ENCODE data around the gene CAPNS1. TPM values are rescaled to one million over a fixed set of nuclear protein-coding genes. Genes with fewer than 3 reads are reported as not detected.
"Not testable (repeated sequence)": the region's sequence is repeated elsewhere in the genome, so short reads cannot be mapped to it uniquely, and the experiment has no call there.

CAPNS1 gene
- total RNA-seq, 1 donor from 2014 or later, result 534 TPM

DNA sequence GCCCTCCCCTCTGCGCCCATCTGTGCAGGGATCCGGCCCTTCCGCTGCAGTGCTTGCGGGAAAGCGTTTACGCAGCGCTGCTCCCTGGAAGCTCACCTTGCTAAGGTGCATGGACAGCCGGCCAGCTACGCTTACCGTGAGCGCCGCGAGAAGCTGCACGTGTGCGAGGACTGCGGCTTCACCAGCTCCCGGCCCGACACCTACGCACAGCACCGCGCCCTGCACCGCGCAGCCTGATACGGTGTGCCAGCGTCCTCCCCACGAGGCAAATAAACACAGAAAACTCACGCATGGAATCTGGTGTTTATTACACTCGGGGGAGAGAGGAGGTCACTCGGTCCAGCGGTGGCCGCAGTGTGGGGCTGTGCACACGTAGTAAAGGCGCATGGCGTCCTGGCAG, 26.4 kb upstream of the CAPNS1 start:
- no peak for ATAC-seq
- intact Hi-C loops (cut with DNase I), result loop anchor here (10.0 kb wide), 1 partner anchor 49 kb away; no protein-coding TSS in a partner anchor
- DNase-seq (ENCODE audit: low spot score), result no peak

DNA sequence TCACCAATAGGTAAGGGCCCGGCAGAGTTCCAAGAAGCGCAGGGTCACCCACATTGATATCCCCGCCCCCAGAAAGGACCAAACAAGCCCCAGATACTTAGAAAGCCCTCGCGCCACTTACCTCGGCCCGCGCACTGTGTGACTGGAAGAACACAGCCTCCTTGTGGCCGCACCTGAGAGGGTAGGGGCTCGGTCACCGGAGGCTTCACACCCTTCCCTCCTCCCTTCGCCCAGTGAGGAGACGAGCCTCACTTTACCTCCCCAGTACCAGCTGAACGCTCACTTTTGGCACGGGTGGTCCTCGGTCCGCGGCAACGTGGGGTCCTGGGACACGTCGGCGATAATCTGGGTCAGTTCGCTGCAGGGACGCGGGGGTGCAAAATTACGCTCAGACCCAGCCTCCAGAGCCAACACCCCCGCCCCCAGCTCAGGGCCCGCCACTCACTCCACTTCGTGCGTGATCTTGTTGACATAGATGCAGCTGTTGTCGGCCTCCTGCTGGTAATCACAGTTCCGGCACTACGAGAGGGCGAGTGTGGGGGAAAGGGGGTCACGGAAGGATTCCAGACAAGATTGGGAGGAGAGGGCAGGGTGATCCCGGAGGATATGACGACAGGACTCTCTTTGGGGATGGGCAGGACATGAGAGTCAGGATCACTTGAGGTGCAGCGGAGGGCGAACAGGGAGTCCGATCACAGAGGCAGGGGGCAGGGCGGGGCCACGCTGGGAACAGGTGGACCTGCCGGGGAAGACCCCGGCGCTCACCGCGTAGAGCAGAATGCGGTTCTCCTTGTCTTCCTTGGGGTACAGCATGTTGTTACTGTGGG, 25.8 kb upstream of the CAPNS1 start:
- ATAC-seq (peak; percentile 1), DNase-seq (ENCODE audit: low spot score) (peak; percentile 71)
- intact Hi-C loops (cut with DNase I), result loop anchor here (10.0 kb wide), 1 partner anchor 49 kb away; no protein-coding TSS in a partner anchor

DNA sequence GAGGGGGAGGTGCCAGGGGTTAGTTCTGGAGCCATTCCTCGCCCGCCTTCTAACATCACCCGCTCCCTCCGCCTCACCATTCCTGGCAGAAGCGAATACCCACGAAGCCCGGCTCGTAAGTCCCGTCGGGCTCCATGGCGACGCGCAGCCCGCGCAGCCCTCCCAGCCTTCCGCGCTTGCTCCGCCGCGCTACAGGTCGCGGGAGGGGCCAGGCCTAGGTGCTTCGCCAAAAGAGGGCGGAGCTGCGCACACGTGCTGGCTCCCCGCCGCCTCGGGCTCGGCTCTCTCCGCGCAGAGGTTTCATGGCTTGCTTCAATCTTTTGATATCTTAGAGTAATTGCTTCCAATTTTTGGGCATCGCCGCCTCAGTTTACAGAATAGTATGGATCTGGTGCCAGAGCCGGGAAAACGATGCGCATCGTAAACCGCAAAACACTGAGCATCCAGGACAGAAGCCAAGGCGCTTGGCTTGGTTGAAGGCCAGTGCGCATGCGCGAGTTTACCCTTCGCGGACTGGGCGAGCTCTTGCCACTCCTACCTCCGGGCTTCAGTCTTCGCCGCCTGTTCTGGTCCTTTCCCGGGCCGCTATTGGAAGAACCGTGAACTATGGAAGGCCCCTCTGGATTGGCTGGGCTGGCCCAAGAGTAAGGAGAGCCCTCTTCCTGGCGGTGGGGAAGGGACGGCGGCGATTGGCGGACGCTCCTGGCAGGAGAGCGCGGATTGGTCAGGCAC, 25.0 kb upstream of the CAPNS1 start, which contains the start of gene POLR2I:
TSS of gene POLR2I (minus strand) at position 155 of the 732 bp plus-strand sequence. CDS start at position 136, 19 bp downstream.
- DNase-seq (ENCODE audit: low spot score) (peak; percentile 99), ATAC-seq (peak; percentile 98)
- intact Hi-C loops (cut with DNase I), result loop anchor here (10.0 kb wide), 1 partner anchor 50 kb away; no protein-coding TSS in a partner anchor

DNA sequence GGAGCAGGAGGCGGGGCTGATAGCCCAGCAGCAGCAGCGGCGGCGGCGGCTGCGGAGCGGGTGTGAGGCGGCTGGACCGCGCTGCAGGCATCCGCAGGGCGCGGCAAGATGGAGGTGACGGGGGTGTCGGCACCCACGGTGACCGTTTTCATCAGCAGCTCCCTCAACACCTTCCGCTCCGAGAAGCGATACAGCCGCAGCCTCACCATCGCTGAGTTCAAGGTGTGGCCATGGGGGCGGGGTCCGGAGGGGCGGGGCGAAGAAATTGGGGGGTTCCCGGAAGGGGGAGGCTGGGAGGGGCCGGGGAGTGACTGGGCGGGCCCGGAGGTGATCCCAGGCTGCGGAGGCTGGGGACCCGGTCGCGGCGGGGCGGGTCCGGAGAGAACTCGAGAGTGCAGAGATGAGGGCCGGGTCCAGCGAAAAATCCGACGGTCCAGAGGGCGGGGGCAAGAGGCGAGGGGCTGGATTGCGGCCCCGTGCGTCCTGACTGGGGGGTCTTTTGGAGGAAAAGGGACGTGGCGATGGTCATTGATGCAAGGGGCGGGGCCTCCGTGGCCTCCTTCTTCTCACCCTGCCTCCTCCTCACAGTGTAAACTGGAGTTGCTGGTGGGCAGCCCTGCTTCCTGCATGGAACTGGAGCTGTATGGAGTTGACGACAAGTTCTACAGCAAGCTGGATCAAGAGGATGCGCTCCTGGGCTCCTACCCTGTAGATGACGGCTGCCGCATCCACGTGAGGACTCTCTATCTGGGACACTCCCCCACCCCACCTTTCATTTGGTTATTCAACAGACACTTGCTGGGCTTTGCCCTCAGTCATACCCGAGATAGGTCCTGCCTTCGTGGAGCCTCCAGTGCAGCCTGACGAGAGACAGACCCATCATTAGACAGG, 24.2 kb upstream of the CAPNS1 start, which contains the start of gene TBCB:
TSS of gene TBCB (plus strand) at position 16 of the 891 bp plus-strand sequence. CDS start at position 109, 93 bp downstream.
- DNase-seq (ENCODE audit: low spot score) (peak; percentile 92), ATAC-seq (peak; percentile 42)
- intact Hi-C loops (cut with DNase I), result loop anchor here (10.0 kb wide), 1 partner anchor 51 kb away; no protein-coding TSS in a partner anchor

DNA sequence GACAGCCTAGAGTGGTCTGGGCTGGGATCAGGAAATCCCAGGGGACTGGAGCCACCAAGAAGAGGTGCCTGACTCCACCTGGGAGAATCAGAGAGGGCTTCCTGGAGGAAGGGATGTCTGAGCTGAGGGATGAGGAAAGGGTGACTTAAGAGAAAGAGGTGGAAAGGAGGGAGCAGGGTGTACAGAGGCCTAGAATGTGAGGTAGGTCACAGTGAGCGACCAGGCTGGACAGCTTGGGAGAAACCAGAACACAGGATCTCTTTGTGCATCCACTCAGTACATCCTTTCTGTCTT, 23.6 kb upstream of the CAPNS1 start:
- ATAC-seq, result no peak
- no peak for DNase-seq (ENCODE audit: low spot score)
- intact Hi-C loops (cut with DNase I), result loop anchor here (10.0 kb wide), 1 partner anchor 51 kb away; no protein-coding TSS in a partner anchor

DNA sequence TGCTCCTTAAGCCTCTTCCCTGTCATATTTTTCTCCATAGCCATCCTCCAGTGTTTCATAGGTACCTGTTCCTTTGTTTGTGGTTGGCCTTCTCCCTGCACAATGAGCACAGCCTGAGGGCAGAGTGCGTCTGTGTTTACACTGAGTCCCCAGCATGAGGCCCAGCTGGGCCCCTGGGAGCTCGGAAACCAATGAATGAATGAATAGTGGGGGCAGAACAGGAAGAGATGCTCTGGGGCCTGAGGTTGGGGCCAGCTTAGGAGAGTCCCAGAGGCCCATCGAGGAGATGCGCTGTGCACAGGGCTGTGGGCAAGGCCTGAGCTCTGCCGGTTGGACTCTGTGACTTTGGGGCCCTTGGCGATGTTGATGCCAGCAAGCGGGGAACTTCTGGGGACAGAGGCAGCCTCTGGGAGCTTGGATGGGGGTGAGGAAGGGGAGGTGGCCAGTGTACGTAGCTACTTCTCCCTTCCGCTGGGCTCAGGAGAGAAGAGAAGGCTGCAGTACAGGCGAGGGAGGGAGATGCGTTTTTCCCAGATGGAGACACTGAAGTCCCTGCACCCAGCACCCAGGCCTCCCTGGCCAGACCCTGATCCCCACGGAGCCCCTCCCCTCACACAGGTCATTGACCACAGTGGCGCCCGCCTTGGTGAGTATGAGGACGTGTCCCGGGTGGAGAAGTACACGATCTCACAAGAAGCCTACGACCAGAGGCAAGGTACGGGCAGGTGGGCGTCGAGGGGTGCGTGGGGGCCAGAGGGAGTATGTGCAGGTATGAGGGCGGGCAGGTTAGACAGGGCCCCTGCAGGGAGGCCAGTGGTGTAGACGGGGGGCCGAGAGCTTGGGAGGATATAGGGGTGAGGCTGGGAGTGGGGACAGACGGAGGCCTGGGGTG, 19.5 kb upstream of the CAPNS1 start:
- ATAC-seq (no peak), DNase-seq (ENCODE audit: low spot score) (no peak)
- intact Hi-C loops (cut with DNase I), result loop anchor here (5.0 kb wide), 1 partner anchor 47 kb away; no protein-coding TSS in a partner anchor

DNA sequence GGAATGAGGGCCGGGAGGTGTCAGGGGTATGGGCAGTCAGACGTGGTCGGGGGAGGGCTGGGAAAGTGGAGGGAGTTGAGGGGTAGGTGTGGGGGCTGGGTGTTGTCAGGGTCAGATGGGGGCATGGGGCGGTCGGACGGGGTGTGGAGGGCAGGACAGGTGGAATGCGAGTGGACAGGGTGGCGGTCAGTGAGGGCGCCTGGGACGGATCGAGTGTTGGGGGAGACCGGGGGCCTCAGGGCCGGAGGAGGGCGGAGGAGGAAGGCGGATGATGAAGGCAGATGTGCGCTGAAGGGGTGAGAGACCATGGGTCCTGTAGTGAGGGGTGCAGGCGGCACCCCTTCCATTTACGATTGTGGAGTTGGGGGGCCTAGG, 18.9 kb upstream of the CAPNS1 start:
- ATAC-seq, result no peak
- intact Hi-C loops (cut with DNase I), result loop anchor here (5.0 kb wide), 1 partner anchor 46 kb away; no protein-coding TSS in a partner anchor
- no peak for DNase-seq (ENCODE audit: low spot score)

DNA sequence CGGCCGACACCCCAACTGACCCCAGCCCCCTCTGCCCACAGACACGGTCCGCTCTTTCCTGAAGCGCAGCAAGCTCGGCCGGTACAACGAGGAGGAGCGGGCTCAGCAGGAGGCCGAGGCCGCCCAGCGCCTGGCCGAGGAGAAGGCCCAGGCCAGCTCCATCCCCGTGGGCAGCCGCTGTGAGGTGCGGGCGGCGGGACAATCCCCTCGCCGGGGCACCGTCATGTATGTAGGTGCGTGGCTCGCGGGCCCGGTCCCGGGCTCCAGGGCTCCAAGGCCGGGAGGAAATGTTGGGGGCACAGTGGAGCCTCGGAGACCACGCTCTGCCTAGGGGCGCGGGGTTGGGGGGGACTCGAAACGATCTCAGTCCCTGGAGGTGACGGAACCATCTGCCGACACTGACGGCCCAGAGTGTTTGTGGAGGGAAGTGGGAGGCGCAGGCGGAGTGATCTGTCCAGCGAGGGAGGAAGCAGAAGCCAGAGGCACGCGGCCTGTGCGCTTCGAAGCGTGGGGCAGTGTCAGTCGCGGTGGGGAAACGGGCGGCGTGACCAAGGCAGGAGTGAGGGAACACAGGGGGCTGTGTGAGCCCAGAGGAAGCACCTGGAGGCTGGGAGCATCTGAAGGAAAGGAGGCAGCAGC, 18.3 kb upstream of the CAPNS1 start:
- DNase-seq (ENCODE audit: low spot score) (no peak), ATAC-seq (no peak)
- intact Hi-C loops (cut with DNase I), result loop anchor here (5.0 kb wide), 1 partner anchor 46 kb away; no protein-coding TSS in a partner anchor

DNA sequence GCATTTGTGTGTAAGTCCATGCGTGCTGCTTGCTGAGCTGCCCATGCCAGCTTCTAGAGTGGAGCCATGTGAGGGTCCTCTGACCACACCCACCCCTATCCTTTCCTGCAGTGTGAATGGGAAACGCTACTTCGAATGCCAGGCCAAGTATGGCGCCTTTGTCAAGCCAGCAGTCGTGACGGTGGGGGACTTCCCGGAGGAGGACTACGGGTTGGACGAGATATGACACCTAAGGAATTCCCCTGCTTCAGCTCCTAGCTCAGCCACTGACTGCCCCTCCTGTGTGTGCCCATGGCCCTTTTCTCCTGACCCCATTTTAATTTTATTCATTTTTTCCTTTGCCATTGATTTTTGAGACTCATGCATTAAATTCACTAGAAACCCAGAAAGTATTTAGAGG, 14.3 kb upstream of the CAPNS1 start:
- DNase-seq (ENCODE audit: low spot score) (no peak), ATAC-seq (no peak)
- intact Hi-C loops (cut with DNase I), result no loop called here

DNA sequence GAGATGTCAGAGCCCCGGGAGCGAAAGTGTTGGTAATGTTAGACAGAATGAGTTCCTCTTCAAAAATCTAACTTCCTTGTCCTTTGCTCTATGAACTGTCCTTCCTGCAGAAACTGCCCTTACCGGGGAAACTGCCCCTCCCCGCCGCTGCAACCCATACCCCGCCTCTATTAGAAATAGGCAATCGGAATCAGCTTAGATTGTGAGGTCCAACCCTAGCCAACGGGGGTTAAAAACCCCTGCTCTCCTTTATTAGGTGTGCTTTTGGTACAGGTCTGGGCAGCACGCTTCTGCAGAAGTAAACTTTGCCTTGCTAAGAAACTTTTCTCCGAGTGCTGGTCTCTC, 11.5 kb upstream of the CAPNS1 start:
- intact Hi-C loops (cut with DNase I), result no loop called here
- peak; percentile 21 for ATAC-seq
- no peak for DNase-seq (ENCODE audit: low spot score)

DNA sequence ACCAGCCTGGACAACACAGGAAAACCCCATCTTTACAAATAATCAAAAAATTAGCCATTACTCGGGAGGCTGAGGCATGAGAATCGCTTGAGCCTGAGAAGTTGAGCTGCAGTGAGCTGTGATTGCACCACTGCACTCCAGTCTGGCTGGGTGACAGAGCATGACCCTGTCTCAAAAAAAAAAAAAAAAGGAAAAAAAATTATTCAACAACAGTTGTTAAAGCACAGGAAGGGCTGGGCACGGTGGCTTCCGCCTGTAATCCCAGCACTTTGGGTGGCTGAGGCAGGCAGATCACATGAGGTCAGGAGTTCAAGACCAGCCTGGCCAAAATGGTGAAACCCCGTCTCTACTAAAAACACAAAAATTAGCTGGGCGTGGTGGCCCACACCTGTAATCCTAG, 8.6 kb upstream of the CAPNS1 start:
- ATAC-seq; intact Hi-C loops (cut with DNase I); DNase-seq (ENCODE audit: low spot score): not testable (repeated sequence)

DNA sequence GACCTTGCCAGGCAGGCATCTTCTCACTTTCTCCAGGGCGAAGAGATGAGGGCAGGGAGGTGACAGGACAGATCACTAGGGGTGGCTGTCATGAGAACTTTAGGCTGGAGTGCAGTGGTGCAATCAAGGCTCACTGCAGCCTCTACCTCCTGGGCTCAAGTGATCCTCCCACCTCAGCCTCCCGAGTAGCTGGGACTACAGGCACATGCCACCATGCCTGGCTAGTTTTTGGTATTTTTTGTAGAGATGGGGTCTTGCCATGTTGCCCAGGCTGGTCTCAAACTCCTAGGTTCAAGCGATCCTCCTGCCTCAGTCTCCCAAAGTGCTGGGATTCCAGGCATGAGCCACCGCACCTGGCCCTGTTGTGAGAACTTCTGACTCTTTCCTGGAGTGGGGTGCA, 5.0 kb upstream of the CAPNS1 start:
- ATAC-seq; intact Hi-C loops (cut with DNase I); DNase-seq (ENCODE audit: low spot score): not testable (repeated sequence)

DNA sequence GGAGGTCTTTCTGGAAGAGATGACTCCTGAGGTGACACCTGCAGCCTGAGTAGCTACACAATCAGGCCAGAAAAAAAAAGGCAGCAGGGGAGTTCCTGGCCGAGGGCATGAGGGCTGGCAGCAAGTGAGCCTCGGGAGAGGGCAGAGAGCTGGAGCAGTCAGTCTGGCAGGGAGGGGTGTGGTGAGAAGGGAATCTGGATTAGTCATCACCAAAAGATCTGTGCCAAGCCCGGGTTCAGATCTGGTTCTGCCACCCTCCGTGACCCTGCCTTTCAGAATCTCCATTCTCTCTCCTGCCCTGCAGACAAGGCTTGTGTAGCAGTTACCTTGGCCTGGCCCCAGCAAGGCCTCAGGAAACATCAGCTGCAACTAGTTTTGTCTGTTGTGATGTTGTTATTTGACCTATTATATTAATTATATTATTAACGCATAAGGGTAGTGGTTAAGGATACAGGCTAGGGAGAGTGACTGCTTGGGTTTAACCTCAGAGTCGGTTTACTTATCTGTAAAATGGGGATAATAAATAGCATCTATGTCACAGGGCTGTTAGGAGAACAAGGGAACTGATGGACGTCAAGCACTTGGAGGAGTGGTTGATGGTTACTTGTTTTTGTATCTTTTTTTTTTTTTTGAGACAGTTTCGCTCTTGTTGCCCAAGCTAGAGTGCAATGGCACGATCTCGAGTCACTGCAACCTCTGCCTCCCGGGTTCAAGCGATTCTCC, 2.7 kb upstream of the CAPNS1 start:
- ATAC-seq, result no peak
- DNase-seq (ENCODE audit: low spot score), result peak; percentile 66
- intact Hi-C loops (cut with DNase I), result no loop called here

DNA sequence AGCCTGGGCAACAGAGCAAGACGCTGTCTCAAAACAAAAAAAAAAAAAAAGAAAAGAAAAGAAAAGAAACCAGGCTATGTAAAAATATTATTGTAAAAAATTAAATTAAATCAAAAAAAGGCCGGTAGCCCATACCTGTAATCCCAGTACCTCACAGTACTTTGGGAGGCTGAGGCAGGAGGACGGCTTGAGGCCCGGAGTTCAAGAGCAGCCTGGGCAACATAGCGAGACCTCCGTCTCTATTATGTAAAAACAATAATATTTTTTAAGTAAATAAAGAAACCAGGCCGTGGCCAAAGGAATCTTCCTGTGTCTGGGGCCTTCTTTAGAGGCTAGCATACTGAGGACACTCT, 770 bp upstream of the CAPNS1 start:
- intact Hi-C loops (cut with DNase I), result no loop called here

DNA sequence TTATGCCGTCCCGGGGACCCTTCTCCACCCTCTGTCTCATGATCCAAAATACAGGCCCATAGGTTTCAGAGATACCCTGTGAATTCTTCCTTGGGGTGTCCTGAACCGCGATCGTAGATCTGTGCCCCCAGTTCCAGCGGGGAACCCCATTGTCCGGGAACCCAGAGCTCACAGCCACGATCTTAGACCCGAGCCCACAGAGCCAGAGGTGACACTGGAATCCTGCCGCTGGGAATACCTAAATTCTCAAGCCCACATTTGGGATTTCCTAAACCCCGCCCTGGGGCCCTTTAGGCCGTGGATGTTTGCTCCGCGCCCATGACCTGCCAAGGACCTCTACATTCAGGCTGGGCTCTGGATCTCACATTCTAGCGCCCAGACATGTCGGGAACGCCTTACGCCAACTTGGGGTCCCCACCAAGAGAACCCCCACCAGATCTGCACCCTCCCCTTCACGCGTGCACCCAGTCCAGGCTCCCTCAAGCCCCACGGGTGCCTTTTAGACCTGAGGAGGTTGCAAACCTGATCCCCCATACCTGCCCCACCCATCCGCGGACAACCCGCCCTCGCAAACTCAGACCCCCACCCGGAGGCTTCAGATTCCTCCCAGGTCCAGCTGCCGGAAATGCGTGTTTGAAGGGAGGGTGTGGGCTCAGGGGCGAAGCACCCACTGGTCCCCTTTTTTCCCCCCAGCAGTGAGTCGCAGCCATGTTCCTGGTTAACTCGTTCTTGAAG, 605 bp downstream of the CAPNS1 start:
- DNase-seq (ENCODE audit: low spot score) (peak; percentile 73), ATAC-seq (peak; percentile 5)
- intact Hi-C loops (cut with DNase I), result no loop called here

More for the DNA sequence above, 770 bp upstream of the CAPNS1 start:
- ATAC-seq (no peak), DNase-seq (ENCODE audit: low spot score) (no peak)
